ENCODE data around the gene SRGAP3.

Gene SRGAP3

GRCh38 chr3:9157651-9158362, 91.6 kb downstream of the SRGAP3 start:
- no peak overlapping the region for H3K27ac ChIP-seq (ENCODE audit: low read depth, low read length)
- peaks cover 0 to 5% (median 3%) of the 10 kb centered on the region in 5 donors for H3K4me1 ChIP-seq (ENCODE audit: control insufficient read depth in 5 of 5, insufficient read depth in 5 of 5, low read length in 5 of 5)
- no peak overlapping the region for H3K9ac ChIP-seq (ENCODE audit: low read length in 5 of 5)
- no peaks in the 10 kb centered on the region for H3K9me3 ChIP-seq (ENCODE audit: control insufficient read depth in 5 of 5, low read length in 5 of 5)
- H3K36me3 ChIP-seq (ENCODE audit: control insufficient read depth in 5 of 5, insufficient read depth in 5 of 5, low read length in 5 of 5): no peaks in the 10 kb centered on the region
- no peak overlapping the region for H3K4me3 ChIP-seq (ENCODE audit: low read depth in 1 of 5, low read length in 5 of 5)
- no peaks in the 10 kb centered on the region for H3K27me3 ChIP-seq (ENCODE audit: control insufficient read depth in 5 of 5, insufficient read depth in 4 of 5, low read length in 5 of 5)

DNA sequence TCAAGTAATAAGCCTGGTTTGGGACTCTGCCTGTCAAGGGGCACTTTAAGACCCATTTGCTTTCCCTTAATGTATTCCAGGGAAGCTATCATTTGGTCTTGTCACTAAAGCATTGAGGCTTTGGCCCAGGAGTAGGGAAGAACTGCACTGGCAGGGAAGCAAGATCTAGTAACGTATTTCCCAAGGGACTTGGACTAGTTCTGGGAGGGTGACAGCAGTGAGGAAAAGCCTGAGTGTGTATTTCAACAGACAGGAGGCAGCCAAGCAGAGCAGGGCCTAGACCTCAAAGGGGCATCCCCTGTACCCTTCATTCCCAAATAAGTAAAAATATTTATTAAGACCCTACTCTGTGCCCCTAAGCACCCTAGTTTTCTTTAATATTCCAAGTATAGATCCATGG, 92.8 kb downstream of the SRGAP3 start:
- no peaks in the 10 kb centered on the region for H3K27me3 ChIP-seq (ENCODE audit: control insufficient read depth in 5 of 5, insufficient read depth in 4 of 5, low read length in 5 of 5)
- no peak overlapping the region for H3K4me3 ChIP-seq (ENCODE audit: low read depth in 1 of 5, low read length in 5 of 5)
- peaks cover 2 to 5% (median 3%) of the 10 kb centered on the region in 5 donors for H3K4me1 ChIP-seq (ENCODE audit: control insufficient read depth in 5 of 5, insufficient read depth in 5 of 5, low read length in 5 of 5)
- no peak overlapping the region for H3K9ac ChIP-seq (ENCODE audit: low read length in 5 of 5)
- H3K27ac ChIP-seq (ENCODE audit: low read depth, low read length): no peak overlapping the region
- H3K9me3 ChIP-seq (ENCODE audit: control insufficient read depth in 5 of 5, low read length in 5 of 5): peaks cover 0 to 4% (median 0%) of the 10 kb centered on the region in 5 donors
- no peaks in the 10 kb centered on the region for H3K36me3 ChIP-seq (ENCODE audit: control insufficient read depth in 5 of 5, insufficient read depth in 5 of 5, low read length in 5 of 5)

DNA sequence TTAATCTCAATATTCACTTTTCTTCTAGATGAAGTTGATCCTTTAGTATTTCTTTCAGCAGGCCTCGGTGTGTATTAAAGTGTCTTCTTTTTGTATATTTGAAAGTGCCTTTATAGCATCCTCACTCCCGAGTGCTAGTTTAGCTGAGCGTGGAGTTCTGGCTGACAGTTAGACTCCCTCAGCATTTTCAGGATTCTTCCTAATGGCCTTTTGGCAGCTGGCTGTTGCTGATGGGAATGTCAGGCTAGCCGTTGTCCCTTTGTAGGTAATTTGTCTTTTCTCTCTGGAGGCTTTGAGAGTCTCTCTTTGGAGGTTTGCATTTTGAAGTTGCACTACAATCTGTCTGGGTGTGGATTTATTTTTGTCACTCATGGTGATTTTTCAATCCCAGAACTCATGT, 94.4 kb downstream of the SRGAP3 start:
- Histone ChIP-seq H3K27ac (ENCODE audit: low read depth, low read length) (no peak overlapping the region), H3K36me3 (ENCODE audit: control insufficient read depth in 5 of 5, insufficient read depth in 5 of 5, low read length in 5 of 5) (no peaks in the 10 kb centered on the region), H3K27me3 (ENCODE audit: control insufficient read depth in 5 of 5, insufficient read depth in 4 of 5, low read length in 5 of 5) (no peaks in the 10 kb centered on the region), H3K9me3 (ENCODE audit: control insufficient read depth in 5 of 5, low read length in 5 of 5) (peaks cover 0 to 8% (median 3%) of the 10 kb centered on the region in 5 donors), H3K4me1 (ENCODE audit: control insufficient read depth in 5 of 5, insufficient read depth in 5 of 5, low read length in 5 of 5) (peaks cover 3 to 5% (median 4%) of the 10 kb centered on the region in 5 donors), H3K9ac (ENCODE audit: low read length in 5 of 5) (no peak overlapping the region), H3K4me3 (ENCODE audit: low read depth in 1 of 5, low read length in 5 of 5) (no peak overlapping the region)

DNA sequence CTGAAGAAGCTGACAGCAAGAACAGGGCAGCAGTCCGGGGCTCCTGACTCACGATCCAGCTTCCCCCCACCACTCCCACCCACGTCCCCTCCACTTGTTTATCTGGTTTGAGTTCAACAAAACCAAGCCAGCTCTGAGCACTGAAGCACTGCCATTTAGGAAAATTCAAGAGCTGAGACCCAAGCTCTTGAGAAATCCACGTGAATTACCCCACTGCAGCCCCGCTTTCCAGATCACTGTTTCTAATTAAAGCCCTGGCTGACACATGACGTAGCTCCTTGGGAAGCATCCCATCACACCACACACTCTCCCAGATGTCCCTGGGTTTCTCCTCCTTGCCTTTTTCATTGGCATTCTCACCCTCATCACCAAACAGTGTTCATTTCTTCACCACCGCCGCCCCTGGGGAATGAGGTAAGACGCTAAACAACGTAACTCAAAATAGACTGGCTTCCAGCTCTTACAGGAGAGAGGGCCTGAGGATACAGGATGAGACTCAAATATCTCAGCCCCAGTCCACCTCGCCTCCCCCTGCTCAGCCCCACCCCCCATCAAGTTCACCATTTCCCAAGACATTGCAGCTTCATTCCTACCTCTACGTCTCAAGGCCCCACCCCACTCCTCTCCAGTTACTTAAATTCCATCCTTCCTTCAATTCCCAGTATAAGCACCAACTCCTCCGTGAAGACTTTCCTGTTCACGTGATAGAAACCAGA, 95.4 kb downstream of the SRGAP3 start:
- no peaks in the 10 kb centered on the region for H3K36me3 ChIP-seq (ENCODE audit: control insufficient read depth in 5 of 5, insufficient read depth in 5 of 5, low read length in 5 of 5)
- no peaks in the 10 kb centered on the region for H3K27me3 ChIP-seq (ENCODE audit: control insufficient read depth in 5 of 5, insufficient read depth in 4 of 5, low read length in 5 of 5)
- H3K4me3 ChIP-seq (ENCODE audit: low read depth in 1 of 5, low read length in 5 of 5): no peak overlapping the region
- H3K4me1 ChIP-seq (ENCODE audit: control insufficient read depth in 5 of 5, insufficient read depth in 5 of 5, low read length in 5 of 5): peaks cover 3 to 5% (median 4%) of the 10 kb centered on the region in 5 donors
- peaks cover 0 to 8% (median 3%) of the 10 kb centered on the region in 5 donors for H3K9me3 ChIP-seq (ENCODE audit: control insufficient read depth in 5 of 5, low read length in 5 of 5)
- no peak overlapping the region for H3K9ac ChIP-seq (ENCODE audit: low read length in 5 of 5)
- no peak overlapping the region for H3K27ac ChIP-seq (ENCODE audit: low read depth, low read length)

- Histone ChIP-seq H3K27ac (ENCODE audit: low read depth, low read length) (no peak overlapping the region), H3K36me3 (ENCODE audit: control insufficient read depth in 5 of 5, insufficient read depth in 5 of 5, low read length in 5 of 5) (no peaks in the 10 kb centered on the region), H3K4me1 (ENCODE audit: control insufficient read depth in 5 of 5, insufficient read depth in 5 of 5, low read length in 5 of 5) (peaks cover 3 to 5% (median 4%) of the 10 kb centered on the region in 5 donors), H3K9ac (ENCODE audit: low read length in 5 of 5) (no peak overlapping the region), H3K4me3 (ENCODE audit: low read depth in 1 of 5, low read length in 5 of 5) (no peak overlapping the region), H3K9me3 (ENCODE audit: control insufficient read depth in 5 of 5, low read length in 5 of 5) (peaks cover 0 to 8% (median 3%) of the 10 kb centered on the region in 5 donors), H3K27me3 (ENCODE audit: control insufficient read depth in 5 of 5, insufficient read depth in 4 of 5, low read length in 5 of 5) (no peaks in the 10 kb centered on the region)
Observed at GRCh38 chr3:9151240-9151639, 98.2 kb downstream of the SRGAP3 start.

DNA sequence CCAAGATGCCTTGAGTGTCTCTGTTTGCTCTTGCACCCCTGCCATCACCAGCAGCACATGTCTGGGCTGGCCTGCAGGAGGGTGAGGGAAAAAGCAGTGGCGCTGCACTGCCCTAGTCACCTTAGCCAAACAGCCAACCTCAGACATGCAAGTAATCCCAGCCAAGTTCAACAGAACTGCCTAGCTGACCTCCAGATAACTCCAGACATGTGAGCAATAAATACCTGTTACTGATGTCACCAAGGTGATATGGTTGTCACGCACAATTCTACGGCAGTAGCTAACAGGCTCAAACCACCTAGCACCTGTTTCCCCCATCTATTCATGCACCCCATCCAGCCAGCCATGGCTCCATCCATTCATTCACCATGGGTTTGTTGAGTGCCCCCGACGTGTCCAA, 99.9 kb downstream of the SRGAP3 start:
- peaks cover 3 to 5% (median 4%) of the 10 kb centered on the region in 5 donors for H3K4me1 ChIP-seq (ENCODE audit: control insufficient read depth in 5 of 5, insufficient read depth in 5 of 5, low read length in 5 of 5)
- no peaks in the 10 kb centered on the region for H3K36me3 ChIP-seq (ENCODE audit: control insufficient read depth in 5 of 5, insufficient read depth in 5 of 5, low read length in 5 of 5)
- H3K27ac ChIP-seq (ENCODE audit: low read depth, low read length): no peak overlapping the region
- H3K27me3 ChIP-seq (ENCODE audit: control insufficient read depth in 5 of 5, insufficient read depth in 4 of 5, low read length in 5 of 5): no peaks in the 10 kb centered on the region
- H3K9ac ChIP-seq (ENCODE audit: low read length in 5 of 5): no peak overlapping the region
- peaks cover 0 to 8% (median 3%) of the 10 kb centered on the region in 5 donors for H3K9me3 ChIP-seq (ENCODE audit: control insufficient read depth in 5 of 5, low read length in 5 of 5)
- no peak overlapping the region for H3K4me3 ChIP-seq (ENCODE audit: low read depth in 1 of 5, low read length in 5 of 5)

DNA sequence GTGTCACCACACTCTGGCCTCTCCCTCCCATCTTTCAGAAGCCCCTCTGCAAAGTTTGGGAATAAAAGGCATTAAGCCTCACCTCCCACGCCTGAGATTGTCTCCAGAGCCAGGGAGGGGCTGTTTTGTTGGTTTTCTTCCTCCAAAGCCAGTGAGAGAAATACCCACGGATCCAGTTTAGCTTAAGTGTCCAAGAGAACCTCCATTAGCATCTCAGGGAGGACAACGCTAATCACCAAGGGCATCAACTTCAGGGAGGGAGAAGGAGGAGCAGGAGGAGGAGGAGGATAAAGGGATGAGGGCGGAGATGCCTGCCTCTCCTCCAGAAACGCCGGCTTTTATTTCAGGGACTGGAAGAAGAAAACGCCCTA, 101.6 kb downstream of the SRGAP3 start:
- Histone ChIP-seq H3K4me3 (ENCODE audit: low read depth in 1 of 5, low read length in 5 of 5) (no peak overlapping the region), H3K27me3 (ENCODE audit: control insufficient read depth in 5 of 5, insufficient read depth in 4 of 5, low read length in 5 of 5) (no peaks in the 10 kb centered on the region), H3K9me3 (ENCODE audit: control insufficient read depth in 5 of 5, low read length in 5 of 5) (peaks cover 0 to 8% (median 3%) of the 10 kb centered on the region in 5 donors), H3K36me3 (ENCODE audit: control insufficient read depth in 5 of 5, insufficient read depth in 5 of 5, low read length in 5 of 5) (no peaks in the 10 kb centered on the region), H3K27ac (ENCODE audit: low read depth, low read length) (no peak overlapping the region), H3K9ac (ENCODE audit: low read length in 5 of 5) (no peak overlapping the region), H3K4me1 (ENCODE audit: control insufficient read depth in 5 of 5, insufficient read depth in 5 of 5, low read length in 5 of 5) (peaks cover 0 to 5% (median 0%) of the 10 kb centered on the region in 5 donors)

DNA sequence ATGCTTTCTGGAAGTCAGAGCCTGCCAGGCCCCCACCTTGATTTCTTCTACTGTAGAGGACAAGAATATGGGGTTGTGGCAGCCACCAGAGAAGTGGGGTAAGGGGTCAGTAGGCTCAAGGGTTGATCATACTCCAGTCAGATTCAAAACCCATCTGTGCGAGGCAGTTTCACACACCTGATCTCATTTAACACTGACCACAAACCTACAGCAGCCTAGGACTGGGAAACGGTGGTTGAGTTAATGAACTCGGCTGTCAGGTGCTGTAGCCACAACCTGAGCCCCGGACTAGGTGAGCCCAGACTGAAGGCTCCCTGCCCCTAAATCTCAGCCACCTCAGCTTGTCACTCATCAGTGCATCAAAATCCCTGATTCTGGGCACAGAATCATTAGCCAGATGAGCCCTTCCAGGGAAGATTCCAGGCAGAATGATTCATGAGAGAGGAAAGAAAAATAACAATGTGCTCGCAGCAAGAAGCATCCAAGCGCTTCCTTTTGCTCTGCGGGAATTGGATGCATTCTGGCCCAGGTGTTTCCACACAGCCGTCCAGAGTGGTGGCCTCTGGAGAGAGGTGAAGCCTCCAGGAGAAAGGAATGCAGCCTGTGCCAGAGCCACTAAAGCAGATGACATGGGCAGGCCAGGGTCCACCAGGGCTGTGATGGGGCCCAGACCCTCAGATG, 102.1 kb downstream of the SRGAP3 start:
- peaks cover 0 to 8% (median 3%) of the 10 kb centered on the region in 5 donors for H3K9me3 ChIP-seq (ENCODE audit: control insufficient read depth in 5 of 5, low read length in 5 of 5)
- no peak overlapping the region for H3K9ac ChIP-seq (ENCODE audit: low read length in 5 of 5)
- H3K4me3 ChIP-seq (ENCODE audit: low read depth in 1 of 5, low read length in 5 of 5): no peak overlapping the region
- no peak overlapping the region for H3K27ac ChIP-seq (ENCODE audit: low read depth, low read length)
- H3K27me3 ChIP-seq (ENCODE audit: control insufficient read depth in 5 of 5, insufficient read depth in 4 of 5, low read length in 5 of 5): no peaks in the 10 kb centered on the region
- no peaks in the 10 kb centered on the region for H3K36me3 ChIP-seq (ENCODE audit: control insufficient read depth in 5 of 5, insufficient read depth in 5 of 5, low read length in 5 of 5)
- peaks cover 0 to 5% (median 3%) of the 10 kb centered on the region in 5 donors for H3K4me1 ChIP-seq (ENCODE audit: control insufficient read depth in 5 of 5, insufficient read depth in 5 of 5, low read length in 5 of 5)

DNA sequence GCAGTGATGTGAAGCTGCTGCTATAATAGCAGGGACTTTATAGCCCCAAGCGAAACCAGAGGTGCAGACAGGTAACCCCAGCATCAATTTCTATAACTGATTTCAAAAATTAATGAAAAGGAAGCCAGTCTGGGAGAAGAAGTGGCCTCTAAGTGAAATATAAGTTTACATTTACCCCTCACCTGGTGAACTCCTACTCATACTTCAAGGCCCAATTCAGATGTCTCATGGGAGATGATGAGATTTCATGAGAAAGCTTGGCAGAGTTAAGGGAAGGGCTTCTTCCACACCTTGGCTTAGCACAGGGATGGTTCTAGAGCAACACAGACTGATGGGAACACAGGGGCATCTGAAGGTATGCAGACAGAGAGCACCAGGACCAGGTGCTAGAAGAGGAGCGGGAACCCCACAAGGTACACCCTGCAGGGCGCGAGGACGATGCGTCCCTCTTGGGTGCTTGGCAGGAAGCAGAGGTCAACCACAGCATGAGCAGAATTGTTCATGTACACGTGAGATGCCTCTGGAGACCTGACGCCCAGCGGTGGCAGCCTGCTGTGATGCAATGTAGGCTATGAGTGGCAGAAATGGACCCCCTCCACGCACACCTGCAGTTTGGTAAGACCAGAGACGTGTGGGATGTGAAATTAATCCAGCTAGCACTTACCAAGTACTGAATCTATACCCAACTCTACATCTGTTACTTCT, 102.9 kb downstream of the SRGAP3 start:
- no peaks in the 10 kb centered on the region for H3K36me3 ChIP-seq (ENCODE audit: control insufficient read depth in 5 of 5, insufficient read depth in 5 of 5, low read length in 5 of 5)
- H3K9me3 ChIP-seq (ENCODE audit: control insufficient read depth in 5 of 5, low read length in 5 of 5): peaks cover 0 to 5% (median 3%) of the 10 kb centered on the region in 5 donors
- peaks cover 0 to 11% (median 2%) of the 10 kb centered on the region in 5 donors for H3K4me1 ChIP-seq (ENCODE audit: control insufficient read depth in 5 of 5, insufficient read depth in 5 of 5, low read length in 5 of 5)
- H3K27me3 ChIP-seq (ENCODE audit: control insufficient read depth in 5 of 5, insufficient read depth in 4 of 5, low read length in 5 of 5): no peaks in the 10 kb centered on the region
- H3K9ac ChIP-seq (ENCODE audit: low read length in 5 of 5): no peak overlapping the region
- no peak overlapping the region for H3K4me3 ChIP-seq (ENCODE audit: low read depth in 1 of 5, low read length in 5 of 5)
- H3K27ac ChIP-seq (ENCODE audit: low read depth, low read length): no peak overlapping the region
